HepG2 (cell line): ENCODE results near the gene HSPB2. TPM values are rescaled to one million over a fixed set of nuclear protein-coding genes. Genes with fewer than 3 reads are reported as not detected.

Source experiments
- GATAD2A ChIP-seq: IDR thresholded peaks from 2 replicates; pipeline ENCODE4 v1.6.1; 2016
- HDAC6 ChIP-seq: fragments of 200-600 bp; sonication (generic); IDR thresholded peaks from 2 replicates; pipeline ENCODE4 v1.7.0; 2017; ENCODE audit warnings: mild to moderate bottlenecking, antibody characterized with exemption, low read length, low read depth
- HNRNPUL1 ChIP-seq: fragments of 200-400 bp; formaldehyde crosslinking; IDR thresholded peaks from 2 replicates; pipeline ENCODE4 v1.6.1; 2017; ENCODE audit warnings: low read depth, mild to moderate bottlenecking, low read length, moderate library complexity
- NCOA2 ChIP-seq: sonication (generic); formaldehyde crosslinking; IDR thresholded peaks from 2 replicates; pipeline ENCODE4 v1.8.0; 2022; ENCODE audit warnings: inconsistent platforms
- PHB2 ChIP-seq: fragments of 450-650 bp; IDR thresholded peaks from 2 replicates; pipeline ENCODE4 v1.6.1; 2018; ENCODE audit not compliant: partially characterized antibody
- SIX1 ChIP-seq: sonication (generic); formaldehyde crosslinking; IDR thresholded peaks from 2 replicates; pipeline ENCODE4 v1.4.0; 2020; ENCODE audit warnings: missing genetic modification reagents, borderline replicate concordance
- ZNF501 ChIP-seq: sonication (generic); formaldehyde crosslinking; IDR thresholded peaks from 2 replicates; pipeline ENCODE4 v1.5.1; 2020; ENCODE audit warnings: mild to moderate bottlenecking, moderate library complexity, missing genetic modification reagents
- ZNF724P ChIP-seq: sonication (generic); formaldehyde crosslinking; IDR thresholded peaks from 2 replicates; pipeline ENCODE4 v1.8.0; 2022; ENCODE audit warnings: missing genetic modification reagents, borderline replicate concordance
- ZNF788 ChIP-seq: sonication (generic); formaldehyde crosslinking; IDR thresholded peaks from 2 replicates; pipeline ENCODE4 v1.5.0; 2020; ENCODE audit warnings: mild to moderate bottlenecking, missing genetic modification reagents, borderline replicate concordance
- polyA plus RNA-seq, 8 experiments: library from polyadenylated mRNA; depleted of rRNA in 3 of 8; stranded (reverse) in 7 of 8; unstranded in 1 of 8; fragments of >200 nt; fragmentation: Illumina TruSeq in 4 of 8; extraction: Trizol in 4 of 8; gene quantifications; 2 replicates each; pipeline versions ENCODE4 v1.2.1 to v1.2.3, GENCODE V29; 2011 to 2016; ENCODE audit warnings: low read depth in 4 of 8, missing spikeins in 1 of 8, mixed read lengths in 1 of 8; ENCODE audit not compliant: insufficient read depth in 1 of 8
- total RNA-seq, 5 experiments: library from RNA; depleted of rRNA; stranded (reverse); fragments of >200 nt; fragmentation: Illumina TruSeq; extraction: Trizol; gene quantifications; 2 replicates each; pipeline ENCODE4 v1.2.3, GENCODE V29; 2016; ENCODE audit warnings: low read depth in 1 of 5
- TF ChIP-seq, protein P1 (sequence below): sonication (generic); formaldehyde crosslinking; IDR thresholded peaks from 2 replicates; pipeline ENCODE4 v1.4.0; 2020; ENCODE audit warnings: mild to moderate bottlenecking, missing genetic modification reagents, borderline replicate concordance
- TF ChIP-seq, protein P2 (sequence below): sonication (generic); formaldehyde crosslinking; IDR thresholded peaks from 2 replicates; pipeline ENCODE4 v1.5.1; 2020; ENCODE audit warnings: missing genetic modification reagents, mild to moderate bottlenecking, borderline replicate concordance
- TF ChIP-seq, protein P3 (sequence below): IDR thresholded peaks from 2 replicates; pipeline ENCODE4 v1.6.1; 2018; ENCODE audit warnings: missing genetic modification reagents
- TF ChIP-seq, protein P4 (sequence below): sonication (generic); formaldehyde crosslinking; IDR thresholded peaks from 2 replicates; pipeline ENCODE4 v1.8.0; 2022; ENCODE audit warnings: mild to moderate bottlenecking, missing genetic modification reagents, moderate library complexity
- TF ChIP-seq, protein P5 (sequence below): sonication (generic); formaldehyde crosslinking; conservative IDR thresholded peaks from 2 replicates; pipeline ENCODE4 v1.8.0; 2022; ENCODE audit warnings: mild to moderate bottlenecking, moderate library complexity, missing genetic modification reagents
- TF ChIP-seq, protein P6 (sequence below): IDR thresholded peaks from 2 replicates; pipeline ENCODE4 v1.4.0; 2020; ENCODE audit warnings: mild to moderate bottlenecking, missing genetic modification reagents

HSPB2 gene
- total and polyA plus RNA-seq, 2 of the 13 experiments (the other 11 are each of a cell fraction or from before 2014, with no cell fraction given), result 0.04 TPM; not detected in 1

DNA sequence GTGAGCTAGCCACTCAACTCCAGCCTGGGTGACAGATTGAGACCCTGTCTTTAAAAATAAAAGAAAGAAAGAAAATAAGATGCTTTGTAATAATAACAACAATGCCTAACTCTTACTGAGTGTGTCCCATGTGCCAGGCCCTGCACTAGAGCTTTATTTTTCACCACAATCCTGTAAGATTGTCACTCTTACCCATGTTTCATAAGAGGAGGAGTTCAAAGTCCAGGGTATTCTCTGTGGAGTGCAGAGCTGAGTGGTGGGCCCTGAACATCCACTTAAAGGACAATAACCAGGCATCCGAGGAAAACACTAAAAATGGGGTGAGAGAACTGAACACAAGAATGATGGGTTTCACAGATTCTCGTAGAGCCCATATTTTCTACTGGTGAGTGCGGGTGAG is 5.3 kb downstream of the HSPB2 start (continued):
- TF ChIP-seq, protein P1, sequence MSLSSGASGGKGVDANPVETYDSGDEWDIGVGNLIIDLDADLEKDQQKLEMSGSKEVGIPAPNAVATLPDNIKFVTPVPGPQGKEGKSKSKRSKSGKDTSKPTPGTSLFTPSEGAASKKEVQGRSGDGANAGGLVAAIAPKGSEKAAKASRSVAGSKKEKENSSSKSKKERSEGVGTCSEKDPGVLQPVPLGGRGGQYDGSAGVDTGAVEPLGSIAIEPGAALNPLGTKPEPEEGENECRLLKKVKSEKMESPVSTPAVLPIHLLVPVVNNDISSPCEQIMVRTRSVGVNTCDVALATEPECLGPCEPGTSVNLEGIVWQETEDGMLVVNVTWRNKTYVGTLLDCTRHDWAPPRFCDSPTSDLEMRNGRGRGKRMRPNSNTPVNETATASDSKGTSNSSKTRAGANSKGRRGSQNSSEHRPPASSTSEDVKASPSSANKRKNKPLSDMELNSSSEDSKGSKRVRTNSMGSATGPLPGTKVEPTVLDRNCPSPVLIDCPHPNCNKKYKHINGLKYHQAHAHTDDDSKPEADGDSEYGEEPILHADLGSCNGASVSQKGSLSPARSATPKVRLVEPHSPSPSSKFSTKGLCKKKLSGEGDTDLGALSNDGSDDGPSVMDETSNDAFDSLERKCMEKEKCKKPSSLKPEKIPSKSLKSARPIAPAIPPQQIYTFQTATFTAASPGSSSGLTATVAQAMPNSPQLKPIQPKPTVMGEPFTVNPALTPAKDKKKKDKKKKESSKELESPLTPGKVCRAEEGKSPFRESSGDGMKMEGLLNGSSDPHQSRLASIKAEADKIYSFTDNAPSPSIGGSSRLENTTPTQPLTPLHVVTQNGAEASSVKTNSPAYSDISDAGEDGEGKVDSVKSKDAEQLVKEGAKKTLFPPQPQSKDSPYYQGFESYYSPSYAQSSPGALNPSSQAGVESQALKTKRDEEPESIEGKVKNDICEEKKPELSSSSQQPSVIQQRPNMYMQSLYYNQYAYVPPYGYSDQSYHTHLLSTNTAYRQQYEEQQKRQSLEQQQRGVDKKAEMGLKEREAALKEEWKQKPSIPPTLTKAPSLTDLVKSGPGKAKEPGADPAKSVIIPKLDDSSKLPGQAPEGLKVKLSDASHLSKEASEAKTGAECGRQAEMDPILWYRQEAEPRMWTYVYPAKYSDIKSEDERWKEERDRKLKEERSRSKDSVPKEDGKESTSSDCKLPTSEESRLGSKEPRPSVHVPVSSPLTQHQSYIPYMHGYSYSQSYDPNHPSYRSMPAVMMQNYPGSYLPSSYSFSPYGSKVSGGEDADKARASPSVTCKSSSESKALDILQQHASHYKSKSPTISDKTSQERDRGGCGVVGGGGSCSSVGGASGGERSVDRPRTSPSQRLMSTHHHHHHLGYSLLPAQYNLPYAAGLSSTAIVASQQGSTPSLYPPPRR (CRISPR knock-in tag), result no peak
- TF ChIP-seq, protein P2, sequence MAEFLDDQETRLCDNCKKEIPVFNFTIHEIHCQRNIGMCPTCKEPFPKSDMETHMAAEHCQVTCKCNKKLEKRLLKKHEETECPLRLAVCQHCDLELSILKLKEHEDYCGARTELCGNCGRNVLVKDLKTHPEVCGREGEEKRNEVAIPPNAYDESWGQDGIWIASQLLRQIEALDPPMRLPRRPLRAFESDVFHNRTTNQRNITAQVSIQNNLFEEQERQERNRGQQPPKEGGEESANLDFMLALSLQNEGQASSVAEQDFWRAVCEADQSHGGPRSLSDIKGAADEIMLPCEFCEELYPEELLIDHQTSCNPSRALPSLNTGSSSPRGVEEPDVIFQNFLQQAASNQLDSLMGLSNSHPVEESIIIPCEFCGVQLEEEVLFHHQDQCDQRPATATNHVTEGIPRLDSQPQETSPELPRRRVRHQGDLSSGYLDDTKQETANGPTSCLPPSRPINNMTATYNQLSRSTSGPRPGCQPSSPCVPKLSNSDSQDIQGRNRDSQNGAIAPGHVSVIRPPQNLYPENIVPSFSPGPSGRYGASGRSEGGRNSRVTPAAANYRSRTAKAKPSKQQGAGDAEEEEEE, result no peak
- TF ChIP-seq SIX1, result no peak
- TF ChIP-seq, protein P3, sequence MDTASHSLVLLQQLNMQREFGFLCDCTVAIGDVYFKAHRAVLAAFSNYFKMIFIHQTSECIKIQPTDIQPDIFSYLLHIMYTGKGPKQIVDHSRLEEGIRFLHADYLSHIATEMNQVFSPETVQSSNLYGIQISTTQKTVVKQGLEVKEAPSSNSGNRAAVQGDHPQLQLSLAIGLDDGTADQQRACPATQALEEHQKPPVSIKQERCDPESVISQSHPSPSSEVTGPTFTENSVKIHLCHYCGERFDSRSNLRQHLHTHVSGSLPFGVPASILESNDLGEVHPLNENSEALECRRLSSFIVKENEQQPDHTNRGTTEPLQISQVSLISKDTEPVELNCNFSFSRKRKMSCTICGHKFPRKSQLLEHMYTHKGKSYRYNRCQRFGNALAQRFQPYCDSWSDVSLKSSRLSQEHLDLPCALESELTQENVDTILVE (CRISPR knock-in tag), result no peak
- TF ChIP-seq, protein P4, sequence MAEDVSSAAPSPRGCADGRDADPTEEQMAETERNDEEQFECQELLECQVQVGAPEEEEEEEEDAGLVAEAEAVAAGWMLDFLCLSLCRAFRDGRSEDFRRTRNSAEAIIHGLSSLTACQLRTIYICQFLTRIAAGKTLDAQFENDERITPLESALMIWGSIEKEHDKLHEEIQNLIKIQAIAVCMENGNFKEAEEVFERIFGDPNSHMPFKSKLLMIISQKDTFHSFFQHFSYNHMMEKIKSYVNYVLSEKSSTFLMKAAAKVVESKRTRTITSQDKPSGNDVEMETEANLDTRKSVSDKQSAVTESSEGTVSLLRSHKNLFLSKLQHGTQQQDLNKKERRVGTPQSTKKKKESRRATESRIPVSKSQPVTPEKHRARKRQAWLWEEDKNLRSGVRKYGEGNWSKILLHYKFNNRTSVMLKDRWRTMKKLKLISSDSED (CRISPR knock-in tag), result no peak
- no peak for TF ChIP-seq PHB2
- TF ChIP-seq HNRNPUL1, result no peak
- TF ChIP-seq HDAC6, result no peak
- no peak for TF ChIP-seq ZNF788
- TF ChIP-seq GATAD2A, result peak; percentile 36; the same call in 1 of the 2 replicates
- TF ChIP-seq ZNF724P (CRISPR knock-in tag), result no peak
- TF ChIP-seq, protein P5, sequence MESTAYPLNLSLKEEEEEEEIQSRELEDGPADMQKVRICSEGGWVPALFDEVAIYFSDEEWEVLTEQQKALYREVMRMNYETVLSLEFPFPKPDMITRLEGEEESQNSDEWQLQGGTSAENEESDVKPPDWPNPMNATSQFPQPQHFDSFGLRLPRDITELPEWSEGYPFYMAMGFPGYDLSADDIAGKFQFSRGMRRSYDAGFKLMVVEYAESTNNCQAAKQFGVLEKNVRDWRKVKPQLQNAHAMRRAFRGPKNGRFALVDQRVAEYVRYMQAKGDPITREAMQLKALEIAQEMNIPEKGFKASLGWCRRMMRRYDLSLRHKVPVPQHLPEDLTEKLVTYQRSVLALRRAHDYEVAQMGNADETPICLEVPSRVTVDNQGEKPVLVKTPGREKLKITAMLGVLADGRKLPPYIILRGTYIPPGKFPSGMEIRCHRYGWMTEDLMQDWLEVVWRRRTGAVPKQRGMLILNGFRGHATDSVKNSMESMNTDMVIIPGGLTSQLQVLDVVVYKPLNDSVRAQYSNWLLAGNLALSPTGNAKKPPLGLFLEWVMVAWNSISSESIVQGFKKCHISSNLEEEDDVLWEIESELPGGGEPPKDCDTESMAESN (CRISPR knock-in tag), result no peak
- TF ChIP-seq, protein P6, sequence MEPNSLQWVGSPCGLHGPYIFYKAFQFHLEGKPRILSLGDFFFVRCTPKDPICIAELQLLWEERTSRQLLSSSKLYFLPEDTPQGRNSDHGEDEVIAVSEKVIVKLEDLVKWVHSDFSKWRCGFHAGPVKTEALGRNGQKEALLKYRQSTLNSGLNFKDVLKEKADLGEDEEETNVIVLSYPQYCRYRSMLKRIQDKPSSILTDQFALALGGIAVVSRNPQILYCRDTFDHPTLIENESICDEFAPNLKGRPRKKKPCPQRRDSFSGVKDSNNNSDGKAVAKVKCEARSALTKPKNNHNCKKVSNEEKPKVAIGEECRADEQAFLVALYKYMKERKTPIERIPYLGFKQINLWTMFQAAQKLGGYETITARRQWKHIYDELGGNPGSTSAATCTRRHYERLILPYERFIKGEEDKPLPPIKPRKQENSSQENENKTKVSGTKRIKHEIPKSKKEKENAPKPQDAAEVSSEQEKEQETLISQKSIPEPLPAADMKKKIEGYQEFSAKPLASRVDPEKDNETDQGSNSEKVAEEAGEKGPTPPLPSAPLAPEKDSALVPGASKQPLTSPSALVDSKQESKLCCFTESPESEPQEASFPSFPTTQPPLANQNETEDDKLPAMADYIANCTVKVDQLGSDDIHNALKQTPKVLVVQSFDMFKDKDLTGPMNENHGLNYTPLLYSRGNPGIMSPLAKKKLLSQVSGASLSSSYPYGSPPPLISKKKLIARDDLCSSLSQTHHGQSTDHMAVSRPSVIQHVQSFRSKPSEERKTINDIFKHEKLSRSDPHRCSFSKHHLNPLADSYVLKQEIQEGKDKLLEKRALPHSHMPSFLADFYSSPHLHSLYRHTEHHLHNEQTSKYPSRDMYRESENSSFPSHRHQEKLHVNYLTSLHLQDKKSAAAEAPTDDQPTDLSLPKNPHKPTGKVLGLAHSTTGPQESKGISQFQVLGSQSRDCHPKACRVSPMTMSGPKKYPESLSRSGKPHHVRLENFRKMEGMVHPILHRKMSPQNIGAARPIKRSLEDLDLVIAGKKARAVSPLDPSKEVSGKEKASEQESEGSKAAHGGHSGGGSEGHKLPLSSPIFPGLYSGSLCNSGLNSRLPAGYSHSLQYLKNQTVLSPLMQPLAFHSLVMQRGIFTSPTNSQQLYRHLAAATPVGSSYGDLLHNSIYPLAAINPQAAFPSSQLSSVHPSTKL (CRISPR knock-in tag), result peak; percentile 38; the same call in 1 of the 2 replicates
- TF ChIP-seq NCOA2, result no peak
- TF ChIP-seq ZNF501 (CRISPR knock-in tag), result no peak
